Body of pancreas (tissue), 4 donors: ENCODE data around the gene PKD2L2. TPM values are rescaled to one million over a fixed set of nuclear protein-coding genes. Genes with fewer than 3 reads are reported as not detected.

Experiments used
- ATAC-seq: fragments of 150-250 bp; one replicate; pipeline ENCODE4 v1.9.1; 2016
- DNase-seq, 4 donors: peaks; one replicate each; pipeline ENCODE4 v3.0.0-alpha.2; 2019
- H3K27ac ChIP-seq, 4 donors: fragments of 200-600 bp; sonication (generic); 1 replicate in 3 of 4; 2 replicates in 1 of 4; pipeline versions ENCODE4 v1.5.1 to v1.6.1; 2016 to 2019; ENCODE audit warnings: mild to moderate bottlenecking in 1 of 4, mixed read lengths in 1 of 4, moderate library complexity in 1 of 4
- H3K27me3 ChIP-seq, 2 donors: fragments of 200-600 bp; sonication (generic); one replicate each; pipeline ENCODE4 v1.6.0; 2016; ENCODE audit warnings: mild to moderate bottlenecking in 1 of 2
- H3K36me3 ChIP-seq, 2 donors: fragments of 200-600 bp; sonication (generic); replicated peaks in 1 of 2; 2 replicates each; pipeline ENCODE4 v1.5.1; 2016; ENCODE audit warnings: low read depth in 2 of 2; ENCODE audit not compliant: insufficient read depth in 1 of 2
- H3K4me1 ChIP-seq: fragments of 200-600 bp; sonication (generic); one replicate; pipeline ENCODE4 v1.6.0; 2016
- H3K4me3 ChIP-seq, 2 donors: fragments of 200-600 bp; sonication (generic); 1 replicate in 1 of 2; 2 replicates in 1 of 2; pipeline ENCODE4 v1.5.1; 2016 to 2019
- H3K9me3 ChIP-seq, 3 donors: fragments of 200-600 bp; sonication (generic); 1 replicate in 2 of 3; 2 replicates in 1 of 3; pipeline ENCODE4 v1.5.1; 2016
- CTCF ChIP-seq, 7 experiments: fragments of 450-650 bp in 4 of 7; fragments of 200-600 bp in 3 of 7; sonication (generic) in 3 of 7; IDR thresholded peaks; one replicate each; pipeline ENCODE4 v1.5.1; 2016 to 2019; ENCODE audit warnings: antibody characterized with exemption in 7 of 7
- POLR2A ChIP-seq, 3 donors: fragments of 450-650 bp; IDR thresholded peaks; one replicate each; pipeline ENCODE4 v1.6.1; 2016; ENCODE audit warnings: antibody characterized with exemption in 3 of 3, mild to moderate bottlenecking in 2 of 3
- WGBS, 2 donors: methylation state at CpG; one replicate each; pipeline ENCODE4 v1.1.5; 2017; 5-methylcytosine and 5-hydroxymethylcytosine counted together
- intact Hi-C: fragments of 100-400 bp; cut with DNase I; formaldehyde crosslinking; loops from one replicate; pipeline ENCODE4 v1.15.1; 2023
- total RNA-seq, 2 donors: library from RNA; depleted of rRNA; stranded (reverse); fragments of >200 nt; gene quantifications; one replicate each; pipeline ENCODE4 v1.1.0, GENCODE V29; 2016

The PKD2L2 gene
- total RNA-seq, 2 donors from 2014 or later, result not detected

- Histone ChIP-seq H3K4me3 (no peak overlapping the region), H3K4me1 (peaks cover 5% of the 10 kb centered on the region), H3K36me3 (no peaks in the 10 kb centered on the region), H3K27ac (no peak overlapping the region), H3K27me3 (no peaks in the 10 kb centered on the region), H3K9me3 (no peaks in the 10 kb centered on the region)
- TF ChIP-seq POLR2A (IDR thresholded peaks at IDR 0.05) (no peak), CTCF (IDR thresholded peaks at IDR 0.05) (no peak)
- ATAC-seq (no peak), DNase-seq (no peak)
- intact Hi-C loops, result no loop called here
- WGBS, 2 donors, result 64 to 68% methylated on average over 3 of the region's 3 CpGs
These were observed 33.1 kb upstream of the PKD2L2 start for GRCh38 chr5:137856201-137856600.

- no peaks in the 10 kb centered on the region for H3K36me3 ChIP-seq
- H3K4me1 ChIP-seq, result peaks cover 5% of the 10 kb centered on the region
- TF ChIP-seq CTCF (IDR thresholded peaks at IDR 0.05), result no peak
- H3K27me3 ChIP-seq, result no peaks in the 10 kb centered on the region
- H3K27ac ChIP-seq, result no peak overlapping the region
- intact Hi-C loops, result no loop called here
- H3K9me3 ChIP-seq, result no peaks in the 10 kb centered on the region
- 68 to 84% methylated on average over 5 of the region's 5 CpGs for WGBS, 2 donors
- no peak for ATAC-seq
- H3K4me3 ChIP-seq, result no peak overlapping the region
- no peak for DNase-seq
These were observed 32.1 kb upstream of the PKD2L2 start for GRCh38 chr5:137856916-137857862.

GRCh38 chr5:137858223-137858916, 30.9 kb upstream of the PKD2L2 start:
- H3K27me3 ChIP-seq, result no peaks in the 10 kb centered on the region
- peaks cover 5% of the 10 kb centered on the region for H3K4me1 ChIP-seq
- H3K4me3 ChIP-seq, result no peak overlapping the region
- H3K9me3 ChIP-seq, result no peaks in the 10 kb centered on the region
- ATAC-seq, result peak; percentile 33
- no peaks in the 10 kb centered on the region for H3K36me3 ChIP-seq
- no peak for TF ChIP-seq POLR2A (IDR thresholded peaks at IDR 0.05)
- TF ChIP-seq CTCF (IDR thresholded peaks at IDR 0.05), result no peak
- WGBS, 2 donors, result 43 to 44% methylated on average over 3 of the region's 3 CpGs
- peak in 1 of 4 donors; percentile 2 for DNase-seq
- H3K27ac ChIP-seq, result peak overlapping the region in 1 of 4 donors; percentile 14
- intact Hi-C loops, result no loop called here

GRCh38 chr5:137858954-137859353, 30.3 kb upstream of the PKD2L2 start:
- no peak for TF ChIP-seq POLR2A (IDR thresholded peaks at IDR 0.05)
- TF ChIP-seq CTCF (IDR thresholded peaks at IDR 0.05), result no peak
- no peak overlapping the region for H3K27ac ChIP-seq
- no peaks in the 10 kb centered on the region for H3K9me3 ChIP-seq
- peaks cover 5% of the 10 kb centered on the region for H3K4me1 ChIP-seq
- no peak overlapping the region for H3K4me3 ChIP-seq
- intact Hi-C loops, result no loop called here
- DNase-seq, result peak in 1 of 4 donors; percentile 2
- H3K27me3 ChIP-seq, result no peaks in the 10 kb centered on the region
- H3K36me3 ChIP-seq, result no peaks in the 10 kb centered on the region
- no peak for ATAC-seq
- 68 to 72% methylated on average over 5 of the region's 5 CpGs for WGBS, 2 donors
